GM13976 (cell line): ENCODE measurements around the gene DUSP3.

Experiments
- DNase-seq: peaks from one replicate; pipeline ENCODE4 v3.0.0; 2012; ENCODE audit warnings: low spot score
- CTCF ChIP-seq: IDR thresholded peaks from 2 replicates; pipeline ENCODE4 v1.5.1; 2012; ENCODE audit warnings: borderline replicate concordance, mild to moderate bottlenecking; ENCODE audit not compliant: insufficient read depth; ENCODE audit errors: extremely low read depth, missing control alignments, control extremely low read depth
- in situ Hi-C: fragments of 300-500 bp; cut with MboI; formaldehyde crosslinking; loops from one replicate; pipeline ENCODE4 v1.12.0; 2022; ENCODE audit warnings: low sequenced_read_pairs, mixed read lengths, inconsistent platforms; ENCODE audit not compliant: unreplicated experiment

DUSP3 gene

GRCh38 chr17:43718544-43718943 lies 60.2 kb downstream of the DUSP3 start:
- in situ Hi-C loops, result no loop called here
- TF ChIP-seq CTCF, result no peak
- no peak for DNase-seq

- DNase-seq, result no peak
- no peak for TF ChIP-seq CTCF
- in situ Hi-C loops, result no loop called here
These were observed 60.9 kb downstream of the DUSP3 start for GRCh38 chr17:43717913-43718312.
